ENCODE measurements around the gene C1QTNF9B.

Gene C1QTNF9B

DNA sequence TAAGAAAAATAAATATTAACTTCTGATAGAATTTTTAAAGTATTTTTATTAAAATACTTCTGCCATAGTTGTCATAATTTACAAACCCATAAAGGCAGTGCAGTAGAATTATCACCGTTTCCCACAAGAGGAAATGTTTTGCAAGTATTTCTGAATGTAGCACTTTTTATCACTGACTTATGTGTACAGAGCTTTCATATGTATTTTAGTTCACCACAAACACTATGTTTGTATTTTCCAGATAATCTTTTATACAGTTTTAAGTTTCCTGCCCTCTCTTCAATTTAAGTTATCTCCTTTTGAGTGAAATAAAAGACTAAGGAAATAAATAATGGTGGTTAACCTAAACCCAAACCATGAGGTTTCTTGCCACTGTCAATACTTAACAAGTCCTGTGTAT lies 32.3 kb downstream of the C1QTNF9B start:
- Histone ChIP-seq H3K9ac (ENCODE audit: low read length in 5 of 5) (no peak overlapping the region), H3K4me3 (ENCODE audit: low read depth in 1 of 5, low read length in 5 of 5) (no peak overlapping the region), H3K36me3 (ENCODE audit: control insufficient read depth in 5 of 5, insufficient read depth in 5 of 5, low read length in 5 of 5) (peaks cover 7 to 34% (median 8%) of the 10 kb centered on the region in 5 donors), H3K9me3 (ENCODE audit: control insufficient read depth in 5 of 5, low read length in 5 of 5) (no peaks in the 10 kb centered on the region), H3K27me3 (ENCODE audit: control insufficient read depth in 5 of 5, insufficient read depth in 4 of 5, low read length in 5 of 5) (no peaks in the 10 kb centered on the region), H3K27ac (ENCODE audit: low read depth, low read length) (no peak overlapping the region), H3K4me1 (ENCODE audit: control insufficient read depth in 5 of 5, insufficient read depth in 5 of 5, low read length in 5 of 5) (no peaks in the 10 kb centered on the region)

DNA sequence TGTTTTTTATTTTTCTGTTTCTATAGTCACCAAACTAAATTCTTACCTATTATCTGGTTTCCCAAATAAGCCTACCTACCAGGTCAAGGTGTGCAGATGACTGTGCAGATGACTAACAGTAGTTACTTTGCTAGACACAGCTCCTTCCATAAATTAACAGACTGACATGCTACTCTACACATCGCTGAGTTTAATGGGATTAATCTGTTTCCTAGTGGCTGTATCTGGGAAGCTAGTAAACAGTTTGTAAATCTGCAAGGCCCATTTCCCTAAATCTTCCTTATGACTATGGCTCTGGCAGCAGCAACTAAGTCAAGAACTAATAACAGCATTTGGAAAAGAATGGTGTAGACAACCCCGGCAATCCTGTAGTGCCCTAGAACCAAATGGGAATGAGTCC lies 36.0 kb downstream of the C1QTNF9B start:
- Histone ChIP-seq H3K27me3 (ENCODE audit: control insufficient read depth in 5 of 5, insufficient read depth in 4 of 5, low read length in 5 of 5) (no peaks in the 10 kb centered on the region), H3K36me3 (ENCODE audit: control insufficient read depth in 5 of 5, insufficient read depth in 5 of 5, low read length in 5 of 5) (peaks cover 3 to 25% (median 13%) of the 10 kb centered on the region in 5 donors)

DNA sequence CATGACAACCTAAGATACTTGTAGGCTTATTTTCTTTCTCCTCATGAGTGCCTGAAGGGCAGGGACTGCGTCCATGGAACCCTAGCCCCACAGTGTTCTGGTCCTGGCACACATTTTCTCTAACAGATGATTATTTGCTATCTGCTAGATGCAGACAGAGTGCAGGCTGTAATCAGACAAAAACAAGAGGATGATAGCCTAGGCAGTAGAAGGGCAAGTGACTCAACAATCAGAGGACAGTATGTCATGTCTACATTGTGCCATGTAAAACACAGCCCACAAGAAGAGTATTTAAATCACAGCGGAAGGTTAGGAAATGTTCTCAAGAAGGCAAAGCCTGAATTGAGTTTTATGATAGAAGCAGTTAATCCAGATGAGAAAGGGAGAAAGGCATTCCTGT lies 37.4 kb downstream of the C1QTNF9B start:
- Histone ChIP-seq H3K27me3 (ENCODE audit: control insufficient read depth in 5 of 5, insufficient read depth in 4 of 5, low read length in 5 of 5) (no peaks in the 10 kb centered on the region), H3K36me3 (ENCODE audit: control insufficient read depth in 5 of 5, insufficient read depth in 5 of 5, low read length in 5 of 5) (peaks cover 3 to 27% (median 13%) of the 10 kb centered on the region in 5 donors), H3K9me3 (ENCODE audit: control insufficient read depth in 5 of 5, low read length in 5 of 5) (no peaks in the 10 kb centered on the region), H3K9ac (ENCODE audit: low read length in 5 of 5) (no peak overlapping the region), H3K27ac (ENCODE audit: low read depth, low read length) (no peak overlapping the region), H3K4me1 (ENCODE audit: control insufficient read depth in 5 of 5, insufficient read depth in 5 of 5, low read length in 5 of 5) (no peaks in the 10 kb centered on the region), H3K4me3 (ENCODE audit: low read depth in 1 of 5, low read length in 5 of 5) (no peak overlapping the region)

More for the DNA sequence above, 36.0 kb downstream of the C1QTNF9B start:
- Histone ChIP-seq H3K9ac (ENCODE audit: low read length in 5 of 5) (no peak overlapping the region), H3K4me1 (ENCODE audit: control insufficient read depth in 5 of 5, insufficient read depth in 5 of 5, low read length in 5 of 5) (no peaks in the 10 kb centered on the region), H3K9me3 (ENCODE audit: control insufficient read depth in 5 of 5, low read length in 5 of 5) (no peaks in the 10 kb centered on the region), H3K27ac (ENCODE audit: low read depth, low read length) (no peak overlapping the region), H3K4me3 (ENCODE audit: low read depth in 1 of 5, low read length in 5 of 5) (no peak overlapping the region)

DNA sequence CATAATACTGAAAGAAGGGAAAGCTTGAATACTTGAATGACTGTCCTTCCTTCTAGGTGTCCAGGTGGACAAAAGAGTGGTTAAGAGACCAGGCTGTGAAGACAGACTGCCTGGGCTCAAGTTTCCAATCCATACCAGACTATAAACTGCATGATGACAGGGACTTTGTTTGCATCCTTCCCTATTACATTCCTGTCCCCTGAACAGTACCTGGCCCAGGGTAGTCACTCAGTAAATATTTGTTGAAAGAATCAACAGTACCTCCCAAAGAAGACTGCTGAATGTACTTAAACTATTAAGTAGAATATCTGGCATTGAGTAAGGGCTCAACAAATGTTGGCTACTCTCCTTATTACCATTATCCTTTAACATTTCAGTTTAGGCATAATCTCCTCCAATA lies 37.8 kb downstream of the C1QTNF9B start:
- Histone ChIP-seq H3K9me3 (ENCODE audit: control insufficient read depth in 5 of 5, low read length in 5 of 5) (no peaks in the 10 kb centered on the region), H3K9ac (ENCODE audit: low read length in 5 of 5) (no peak overlapping the region), H3K27me3 (ENCODE audit: control insufficient read depth in 5 of 5, insufficient read depth in 4 of 5, low read length in 5 of 5) (no peaks in the 10 kb centered on the region), H3K4me1 (ENCODE audit: control insufficient read depth in 5 of 5, insufficient read depth in 5 of 5, low read length in 5 of 5) (no peaks in the 10 kb centered on the region), H3K4me3 (ENCODE audit: low read depth in 1 of 5, low read length in 5 of 5) (no peak overlapping the region), H3K27ac (ENCODE audit: low read depth, low read length) (no peak overlapping the region), H3K36me3 (ENCODE audit: control insufficient read depth in 5 of 5, insufficient read depth in 5 of 5, low read length in 5 of 5) (peaks cover 3 to 27% (median 13%) of the 10 kb centered on the region in 5 donors)

DNA sequence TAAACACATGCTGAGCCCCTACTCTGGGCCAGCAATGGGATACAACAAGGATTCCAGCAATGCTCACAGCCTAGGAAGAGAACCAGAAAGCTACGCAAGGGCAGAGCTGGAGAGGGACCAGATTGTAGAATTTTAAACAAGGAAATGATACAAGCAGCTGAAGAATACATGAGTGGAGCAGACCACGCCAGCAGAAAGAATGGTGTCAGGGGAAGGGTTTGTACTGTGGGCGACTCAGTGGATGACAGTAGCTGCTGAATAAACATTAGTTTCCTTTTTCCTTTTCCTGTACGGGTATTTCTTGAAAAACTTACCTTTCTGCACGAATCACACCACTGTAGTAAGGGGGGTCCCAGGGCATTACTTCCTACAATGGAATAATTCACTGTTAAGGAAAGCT lies 38.8 kb downstream of the C1QTNF9B start:
- Histone ChIP-seq H3K9ac (ENCODE audit: low read length in 5 of 5) (no peak overlapping the region), H3K27me3 (ENCODE audit: control insufficient read depth in 5 of 5, insufficient read depth in 4 of 5, low read length in 5 of 5) (no peaks in the 10 kb centered on the region), H3K9me3 (ENCODE audit: control insufficient read depth in 5 of 5, low read length in 5 of 5) (no peaks in the 10 kb centered on the region), H3K36me3 (ENCODE audit: control insufficient read depth in 5 of 5, insufficient read depth in 5 of 5, low read length in 5 of 5) (peaks cover 3 to 27% (median 13%) of the 10 kb centered on the region in 5 donors), H3K4me1 (ENCODE audit: control insufficient read depth in 5 of 5, insufficient read depth in 5 of 5, low read length in 5 of 5) (no peaks in the 10 kb centered on the region), H3K4me3 (ENCODE audit: low read depth in 1 of 5, low read length in 5 of 5) (no peak overlapping the region), H3K27ac (ENCODE audit: low read depth, low read length) (no peak overlapping the region)

DNA sequence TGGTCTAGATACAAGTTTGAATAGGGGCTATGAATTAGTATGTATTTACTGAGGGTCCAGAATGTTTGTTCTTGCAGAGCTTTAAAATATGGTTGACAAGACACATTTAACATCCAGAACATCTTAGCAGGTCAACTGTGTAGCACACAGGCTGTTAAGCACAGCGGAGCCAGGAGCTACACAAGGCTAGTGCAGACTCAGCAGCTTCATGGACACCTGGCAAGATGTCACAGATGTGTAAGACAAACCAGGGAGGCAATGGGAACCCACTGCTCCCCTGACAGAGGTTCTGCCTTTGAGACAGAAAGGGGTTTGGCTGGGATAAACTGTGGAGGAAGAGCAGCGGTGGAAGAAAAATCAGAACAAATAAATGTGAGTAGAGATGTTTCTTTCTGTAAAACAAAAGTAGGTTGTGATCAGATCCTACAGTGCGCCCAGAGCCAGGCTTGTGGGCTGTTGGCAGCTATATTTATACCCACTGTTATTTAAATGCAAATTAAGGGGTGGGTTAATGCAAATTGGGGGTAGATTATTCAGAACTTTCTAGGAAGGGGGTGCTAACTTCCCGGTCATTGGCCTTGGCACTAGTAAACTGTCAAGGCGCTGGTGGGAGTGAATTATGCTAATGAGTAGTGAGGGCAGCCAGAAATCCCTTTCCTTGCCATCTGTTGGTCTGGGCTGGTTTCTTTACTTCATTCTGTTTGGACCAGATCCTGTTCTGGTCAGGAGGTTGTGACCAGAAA lies 41.1 kb downstream of the C1QTNF9B start:
- no peaks in the 10 kb centered on the region for H3K27me3 ChIP-seq (ENCODE audit: control insufficient read depth in 5 of 5, insufficient read depth in 4 of 5, low read length in 5 of 5)
- H3K9me3 ChIP-seq (ENCODE audit: control insufficient read depth in 5 of 5, low read length in 5 of 5), result no peaks in the 10 kb centered on the region
- H3K4me1 ChIP-seq (ENCODE audit: control insufficient read depth in 5 of 5, insufficient read depth in 5 of 5, low read length in 5 of 5), result peaks cover 0 to 2% (median 0%) of the 10 kb centered on the region in 5 donors
- H3K4me3 ChIP-seq (ENCODE audit: low read depth in 1 of 5, low read length in 5 of 5), result no peak overlapping the region
- H3K27ac ChIP-seq (ENCODE audit: low read depth, low read length), result no peak overlapping the region
- peaks cover 3 to 24% (median 12%) of the 10 kb centered on the region in 5 donors for H3K36me3 ChIP-seq (ENCODE audit: control insufficient read depth in 5 of 5, insufficient read depth in 5 of 5, low read length in 5 of 5)
- H3K9ac ChIP-seq (ENCODE audit: low read length in 5 of 5), result no peak overlapping the region

DNA sequence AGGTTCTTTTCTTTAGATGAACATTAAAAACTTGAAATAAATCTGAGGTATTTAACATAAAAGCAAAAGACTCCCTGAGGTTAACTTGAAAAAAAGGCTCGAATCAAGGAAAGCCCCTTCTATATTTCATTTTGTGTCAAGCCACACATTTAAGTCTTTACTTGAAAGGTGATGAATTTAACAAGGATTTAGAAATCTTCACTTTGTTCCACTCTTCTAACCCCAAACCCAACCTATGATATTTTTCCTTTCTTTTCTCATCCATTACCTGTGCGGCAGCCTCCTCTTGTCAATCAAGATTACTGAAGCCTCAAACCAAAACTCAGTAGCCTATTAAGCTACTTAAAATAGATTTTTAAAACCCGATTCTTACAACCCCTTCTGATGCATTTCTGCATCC lies 41.9 kb downstream of the C1QTNF9B start:
- H3K27me3 ChIP-seq (ENCODE audit: control insufficient read depth in 5 of 5, insufficient read depth in 4 of 5, low read length in 5 of 5), result no peaks in the 10 kb centered on the region
- no peak overlapping the region for H3K9ac ChIP-seq (ENCODE audit: low read length in 5 of 5)
- no peak overlapping the region for H3K4me3 ChIP-seq (ENCODE audit: low read depth in 1 of 5, low read length in 5 of 5)
- H3K27ac ChIP-seq (ENCODE audit: low read depth, low read length), result no peak overlapping the region
- H3K4me1 ChIP-seq (ENCODE audit: control insufficient read depth in 5 of 5, insufficient read depth in 5 of 5, low read length in 5 of 5), result peaks cover 0 to 2% (median 0%) of the 10 kb centered on the region in 5 donors
- H3K36me3 ChIP-seq (ENCODE audit: control insufficient read depth in 5 of 5, insufficient read depth in 5 of 5, low read length in 5 of 5), result peaks cover 3 to 19% (median 7%) of the 10 kb centered on the region in 5 donors
- no peaks in the 10 kb centered on the region for H3K9me3 ChIP-seq (ENCODE audit: control insufficient read depth in 5 of 5, low read length in 5 of 5)

DNA sequence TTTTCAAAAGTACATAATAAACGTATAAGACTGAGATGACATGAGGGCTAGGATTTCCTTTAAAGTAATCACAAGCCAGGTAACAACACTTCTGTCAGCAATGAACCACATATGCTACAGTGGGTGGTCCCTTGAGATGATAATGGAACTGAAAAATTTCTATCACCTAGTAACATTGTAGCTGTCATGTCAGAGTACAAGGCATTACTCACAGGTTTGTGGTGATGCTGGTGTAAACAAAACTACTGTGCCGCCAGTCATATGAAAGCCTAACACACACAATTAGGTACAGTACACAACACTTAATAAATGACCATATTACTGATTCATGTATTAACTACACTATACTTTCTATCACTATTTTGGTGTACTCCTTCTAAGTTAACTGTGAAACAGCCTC lies 45.0 kb downstream of the C1QTNF9B start:
- Histone ChIP-seq H3K36me3 (ENCODE audit: control insufficient read depth in 5 of 5, insufficient read depth in 5 of 5, low read length in 5 of 5) (peaks cover 0 to 20% (median 5%) of the 10 kb centered on the region in 5 donors), H3K9ac (ENCODE audit: low read length in 5 of 5) (no peak overlapping the region), H3K27ac (ENCODE audit: low read depth, low read length) (no peak overlapping the region), H3K4me1 (ENCODE audit: control insufficient read depth in 5 of 5, insufficient read depth in 5 of 5, low read length in 5 of 5) (peaks cover 0 to 2% (median 0%) of the 10 kb centered on the region in 5 donors), H3K27me3 (ENCODE audit: control insufficient read depth in 5 of 5, insufficient read depth in 4 of 5, low read length in 5 of 5) (no peaks in the 10 kb centered on the region), H3K9me3 (ENCODE audit: control insufficient read depth in 5 of 5, low read length in 5 of 5) (no peaks in the 10 kb centered on the region), H3K4me3 (ENCODE audit: low read depth in 1 of 5, low read length in 5 of 5) (no peak overlapping the region)

DNA sequence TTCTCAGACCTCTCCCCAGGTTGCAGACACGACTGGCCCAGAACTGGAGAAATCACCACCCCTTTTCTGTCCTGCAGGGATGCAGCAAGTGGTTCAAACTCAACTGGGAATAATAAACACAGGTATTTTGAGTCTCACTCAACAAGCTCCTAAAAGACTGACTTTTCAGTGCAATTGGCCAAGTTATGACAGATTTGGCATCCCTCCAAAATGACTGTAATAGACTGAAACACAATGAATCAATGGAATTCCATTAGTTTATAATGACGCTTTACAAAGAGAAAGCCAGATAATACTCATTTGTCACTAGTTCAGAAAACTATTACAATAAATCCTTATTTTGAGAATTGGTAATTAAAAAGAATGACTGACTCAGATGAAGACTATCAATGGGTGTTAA lies 46.2 kb downstream of the C1QTNF9B start:
- Histone ChIP-seq H3K9ac (ENCODE audit: low read length in 5 of 5) (no peak overlapping the region), H3K36me3 (ENCODE audit: control insufficient read depth in 5 of 5, insufficient read depth in 5 of 5, low read length in 5 of 5) (peaks cover 0 to 20% (median 5%) of the 10 kb centered on the region in 5 donors), H3K27ac (ENCODE audit: low read depth, low read length) (no peak overlapping the region), H3K27me3 (ENCODE audit: control insufficient read depth in 5 of 5, insufficient read depth in 4 of 5, low read length in 5 of 5) (no peaks in the 10 kb centered on the region), H3K9me3 (ENCODE audit: control insufficient read depth in 5 of 5, low read length in 5 of 5) (no peaks in the 10 kb centered on the region), H3K4me3 (ENCODE audit: low read depth in 1 of 5, low read length in 5 of 5) (no peak overlapping the region), H3K4me1 (ENCODE audit: control insufficient read depth in 5 of 5, insufficient read depth in 5 of 5, low read length in 5 of 5) (peaks cover 0 to 2% (median 0%) of the 10 kb centered on the region in 5 donors)

DNA sequence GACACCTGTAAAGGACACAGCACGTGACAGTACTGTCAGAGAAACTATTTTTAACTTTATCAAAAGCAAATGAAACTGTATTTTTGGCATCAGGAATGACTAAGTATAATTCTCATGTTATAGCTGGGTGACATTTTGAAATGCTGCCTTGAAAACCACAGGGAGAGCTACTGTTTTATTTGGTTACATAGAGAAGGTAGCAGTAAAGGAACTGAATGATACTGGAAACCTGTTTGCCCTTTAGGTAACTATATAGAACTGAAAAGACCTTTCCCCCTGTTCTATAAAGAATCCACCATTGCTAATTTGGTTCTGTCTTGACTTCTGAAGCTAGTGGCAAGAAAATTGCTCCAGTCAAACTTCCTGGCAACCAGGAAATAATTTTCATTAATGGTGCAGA lies 47.2 kb downstream of the C1QTNF9B start:
- Histone ChIP-seq H3K36me3 (ENCODE audit: control insufficient read depth in 5 of 5, insufficient read depth in 5 of 5, low read length in 5 of 5) (peaks cover 0 to 15% (median 5%) of the 10 kb centered on the region in 5 donors), H3K27ac (ENCODE audit: low read depth, low read length) (no peak overlapping the region), H3K27me3 (ENCODE audit: control insufficient read depth in 5 of 5, insufficient read depth in 4 of 5, low read length in 5 of 5) (no peaks in the 10 kb centered on the region), H3K9me3 (ENCODE audit: control insufficient read depth in 5 of 5, low read length in 5 of 5) (no peaks in the 10 kb centered on the region), H3K9ac (ENCODE audit: low read length in 5 of 5) (no peak overlapping the region), H3K4me1 (ENCODE audit: control insufficient read depth in 5 of 5, insufficient read depth in 5 of 5, low read length in 5 of 5) (peaks cover 0 to 2% (median 0%) of the 10 kb centered on the region in 5 donors), H3K4me3 (ENCODE audit: low read depth in 1 of 5, low read length in 5 of 5) (no peak overlapping the region)

Data from subcutaneous abdominal adipose tissue (tissue), 5 donors.